GM19023 (cell line): ENCODE data around the gene SH3GL1.
"Not testable (repeated sequence)": the region's sequence is repeated elsewhere in the genome, so short reads cannot be mapped to it uniquely, and the experiment has no call there.

Source experiments
- ATAC-seq: cut with Tn5 transposase; IDR thresholded peaks from one replicate; pipeline ENCODE4 v1.9.1; 2021; ENCODE audit warnings: mild to moderate bottlenecking, moderate library complexity; ENCODE audit not compliant: unreplicated experiment

Gene SH3GL1

DNA sequence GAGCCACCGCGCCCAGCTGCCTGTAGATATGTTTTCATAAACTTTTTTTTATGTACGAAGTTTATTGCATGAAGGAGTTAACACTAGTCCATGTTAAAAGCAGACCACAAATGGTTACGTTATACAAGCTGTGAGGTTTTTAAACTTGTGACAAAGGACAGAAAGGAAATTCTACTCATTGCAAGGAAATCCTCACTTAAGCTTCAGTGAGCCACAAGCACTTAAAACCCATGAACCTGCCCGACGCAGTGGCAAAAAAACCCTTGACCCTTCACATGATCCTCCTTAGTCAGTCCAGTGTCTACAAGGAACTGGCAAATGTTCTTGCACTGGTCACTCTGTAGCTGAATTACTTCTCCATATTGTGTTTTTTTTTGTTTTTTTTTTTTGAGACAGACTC lies 52.8 kb downstream of the SH3GL1 start:
- ATAC-seq, result no peak

- no peak for ATAC-seq
These were observed 54.3 kb downstream of the SH3GL1 start for GRCh38 chr19:4346020-4346383.

DNA sequence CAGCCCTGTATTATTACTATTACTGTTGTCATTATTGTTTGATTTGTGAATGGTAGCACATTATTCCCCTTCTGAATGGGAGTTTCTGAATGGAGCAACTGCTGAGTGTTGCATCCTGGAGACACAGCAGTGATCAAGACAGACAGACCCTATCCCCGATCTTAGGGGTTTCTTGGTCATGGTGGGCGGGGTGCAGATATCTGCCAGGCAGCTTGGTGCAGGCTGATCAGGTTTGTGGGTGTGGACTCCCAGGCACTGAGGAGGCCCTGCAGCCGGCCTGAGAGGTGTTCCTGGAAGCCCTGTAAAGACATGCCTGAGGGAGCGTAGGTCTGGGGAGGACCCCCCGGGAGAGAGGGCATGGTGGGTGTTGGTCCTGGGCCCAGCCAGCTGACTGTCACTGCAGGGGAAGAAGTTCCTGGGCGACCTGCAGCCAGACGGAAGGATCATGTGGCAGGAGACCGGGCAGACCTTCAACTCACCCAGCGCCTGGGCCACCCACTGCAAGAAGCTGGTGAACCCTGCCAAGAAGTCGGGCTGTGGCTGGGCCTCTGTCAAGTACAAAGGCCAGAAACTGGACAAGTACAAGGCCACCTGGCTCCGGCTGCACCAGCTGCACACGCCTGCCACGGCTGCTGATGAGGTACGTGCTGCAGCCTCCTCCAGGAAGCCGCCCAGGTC lies 54.9 kb downstream of the SH3GL1 start:
- no peak for ATAC-seq

GRCh38 chr19:4343370-4344307 lies 56.7 kb downstream of the SH3GL1 start, which contains the start of gene MPND:
Gene MPND, plus strand, starts transcription at chr19:4343562. Its CDS starts 32 bp downstream, at chr19:4343594.
- ATAC-seq, result peak; percentile 53

DNA sequence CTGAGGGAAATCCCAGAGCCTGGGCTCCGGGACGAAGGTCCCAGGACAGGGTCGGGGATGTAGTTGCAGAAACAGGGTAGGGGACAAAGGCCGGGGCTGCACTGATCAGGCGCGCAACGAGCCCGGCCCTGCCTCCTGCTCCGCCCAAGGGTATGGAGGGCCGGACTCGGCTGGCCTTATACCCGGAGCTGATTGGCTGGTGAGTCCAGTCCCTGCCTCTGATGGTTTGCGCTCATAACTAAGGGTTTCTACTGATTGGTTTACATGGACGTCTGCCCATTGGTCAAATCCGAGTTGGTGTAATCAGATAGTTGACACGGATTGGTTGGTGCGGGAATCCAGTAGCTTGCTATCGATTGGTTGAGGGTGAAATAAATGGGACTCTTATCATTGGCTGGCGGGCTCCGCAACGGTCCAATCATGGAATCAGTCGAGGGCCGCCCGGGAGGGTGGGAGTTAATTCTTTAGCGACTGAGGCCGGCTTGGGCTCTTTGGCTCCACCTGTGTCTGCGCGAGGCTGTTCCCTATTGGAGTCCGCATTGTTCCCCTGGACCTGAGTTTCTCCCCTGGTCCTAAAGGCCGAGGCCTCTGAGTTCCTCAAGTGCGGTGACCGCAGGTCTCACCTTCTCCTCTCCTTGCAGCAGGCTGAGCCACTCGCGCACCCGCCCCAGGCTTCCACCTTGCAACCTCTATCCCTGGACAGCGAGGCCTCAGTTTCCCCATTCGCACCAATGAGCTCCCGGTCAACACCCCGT lies 57.6 kb downstream of the SH3GL1 start:
- ATAC-seq, result peak; percentile 85

GRCh38 chr19:4342314-4342614 lies 58.1 kb downstream of the SH3GL1 start:
- no peak for ATAC-seq

- no peak for ATAC-seq
These were observed 61.6 kb downstream of the SH3GL1 start, which contains the start of gene STAP2 for GRCh38 chr19:4338441-4339355. Gene STAP2, minus strand, starts transcription at chr19:4338827. Its CDS starts 74 bp downstream, at chr19:4338753.

DNA sequence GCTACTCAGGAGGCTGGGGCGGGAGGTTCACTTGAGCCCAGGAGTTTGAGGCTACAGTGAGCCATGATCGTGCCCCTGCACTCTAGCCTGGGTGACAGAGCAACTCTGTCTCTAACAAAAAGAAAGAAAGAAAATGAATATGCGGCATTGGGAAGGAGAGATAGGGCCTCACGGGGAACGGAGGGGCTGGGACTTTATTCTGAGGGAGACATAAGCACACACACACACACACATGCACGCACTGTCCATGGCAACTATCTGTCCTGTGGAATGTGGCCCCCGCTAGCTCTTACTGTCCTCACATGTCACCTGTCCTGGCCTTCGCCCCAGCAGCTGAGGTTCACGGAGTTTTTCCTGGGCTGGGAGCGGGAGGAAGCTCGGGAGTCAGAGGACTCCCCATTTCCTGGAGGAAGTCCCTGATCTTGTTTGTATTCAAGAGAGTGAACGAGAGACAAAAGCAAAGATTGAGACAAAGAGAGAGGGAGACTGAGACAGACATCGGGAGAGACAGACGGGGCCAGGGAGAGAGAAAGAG lies 62.4 kb downstream of the SH3GL1 start:
- ATAC-seq, result no peak

DNA sequence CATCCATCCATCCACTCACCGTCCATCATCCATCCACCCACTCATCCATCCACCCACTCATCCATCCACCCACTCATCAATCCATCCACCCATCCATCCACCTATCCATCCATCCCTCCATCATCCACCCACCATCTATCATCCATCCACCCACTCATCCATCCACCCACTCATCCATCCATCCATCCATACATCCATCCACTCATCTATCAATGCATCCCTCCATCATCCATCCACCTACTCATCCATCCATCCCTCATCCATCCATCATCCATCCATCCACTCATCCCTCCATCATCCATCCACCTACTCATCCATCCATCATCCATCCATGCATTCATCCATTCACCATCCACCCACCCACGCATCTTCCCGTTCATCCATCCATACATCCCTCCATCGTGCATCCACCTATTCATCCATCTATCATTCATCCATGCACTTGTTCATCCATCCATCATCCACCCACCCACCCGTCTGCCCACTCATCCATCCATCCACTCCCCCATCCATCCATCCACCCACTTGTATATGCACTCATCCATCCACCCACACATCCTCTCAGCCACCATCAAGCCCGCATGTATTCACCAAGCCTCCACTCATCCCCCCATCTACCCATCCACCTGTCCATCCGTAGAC lies 65.3 kb downstream of the SH3GL1 start:
- no peak for ATAC-seq

DNA sequence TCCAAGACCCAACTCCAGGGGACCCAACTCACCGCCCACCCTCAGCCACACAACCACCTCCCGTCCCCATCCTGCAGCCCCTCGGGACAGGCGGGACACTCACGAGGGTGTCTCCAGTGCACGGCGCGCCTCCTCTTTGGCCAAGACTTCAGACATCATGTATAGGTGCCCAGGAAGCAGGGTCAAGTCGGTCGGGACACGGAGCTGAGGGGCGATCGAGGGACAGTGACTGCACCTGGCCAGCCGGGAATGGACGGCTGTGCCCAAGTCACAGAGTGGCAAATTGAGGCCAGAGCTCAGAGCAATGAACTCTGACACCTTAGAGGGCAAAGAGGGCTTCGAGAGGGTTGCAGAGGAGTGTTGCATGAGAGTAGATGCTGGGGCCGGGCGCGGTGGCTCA lies 70.5 kb downstream of the SH3GL1 start:
- no peak for ATAC-seq

- ATAC-seq, result not testable (repeated sequence)
These were observed 71.2 kb downstream of the SH3GL1 start for GRCh38 chr19:4328991-4329681.

DNA sequence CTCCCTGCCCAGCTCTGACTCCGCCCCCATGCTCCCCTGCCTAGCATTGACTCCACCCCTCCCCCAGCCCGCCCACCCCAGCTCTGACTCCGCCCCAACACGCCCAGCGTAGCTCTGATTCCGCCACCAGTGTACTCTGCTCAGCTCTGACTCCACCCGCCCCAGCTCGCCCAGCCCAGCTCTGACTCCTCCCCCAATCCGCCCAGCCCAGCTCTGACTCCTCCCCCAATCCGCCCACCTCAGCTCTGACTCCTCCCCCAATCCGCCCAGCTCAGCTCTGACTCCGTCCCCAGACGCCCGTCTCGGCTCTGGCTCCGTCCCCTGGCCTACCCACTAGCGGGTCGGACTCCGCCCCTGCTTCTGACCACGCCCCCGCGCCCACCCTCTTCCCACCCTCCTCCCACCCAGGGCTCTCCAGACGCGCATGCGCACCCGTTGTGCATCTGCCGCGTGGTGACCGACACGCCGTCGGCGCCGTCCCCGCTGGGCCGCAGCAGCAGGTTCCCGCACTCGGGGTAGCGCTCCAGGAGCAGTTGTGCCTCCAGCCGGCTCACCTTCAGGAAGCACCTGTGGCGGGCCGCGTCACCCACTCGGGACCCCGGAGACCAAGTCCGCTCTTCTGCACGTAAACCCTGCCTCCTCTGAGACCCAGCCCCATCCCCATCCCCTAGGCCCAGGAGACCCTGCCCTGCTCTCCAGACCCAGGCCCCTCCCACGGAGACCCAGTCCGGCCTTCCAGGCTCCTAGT lies 71.9 kb downstream of the SH3GL1 start:
- ATAC-seq, result peak; percentile 76

GRCh38 chr19:4327877-4328242 lies 72.5 kb downstream of the SH3GL1 start:
- no peak for ATAC-seq

GRCh38 chr19:4327252-4327876 lies 73.0 kb downstream of the SH3GL1 start:
- ATAC-seq, result no peak

GRCh38 chr19:4326837-4327251 lies 73.5 kb downstream of the SH3GL1 start:
- no peak for ATAC-seq

DNA sequence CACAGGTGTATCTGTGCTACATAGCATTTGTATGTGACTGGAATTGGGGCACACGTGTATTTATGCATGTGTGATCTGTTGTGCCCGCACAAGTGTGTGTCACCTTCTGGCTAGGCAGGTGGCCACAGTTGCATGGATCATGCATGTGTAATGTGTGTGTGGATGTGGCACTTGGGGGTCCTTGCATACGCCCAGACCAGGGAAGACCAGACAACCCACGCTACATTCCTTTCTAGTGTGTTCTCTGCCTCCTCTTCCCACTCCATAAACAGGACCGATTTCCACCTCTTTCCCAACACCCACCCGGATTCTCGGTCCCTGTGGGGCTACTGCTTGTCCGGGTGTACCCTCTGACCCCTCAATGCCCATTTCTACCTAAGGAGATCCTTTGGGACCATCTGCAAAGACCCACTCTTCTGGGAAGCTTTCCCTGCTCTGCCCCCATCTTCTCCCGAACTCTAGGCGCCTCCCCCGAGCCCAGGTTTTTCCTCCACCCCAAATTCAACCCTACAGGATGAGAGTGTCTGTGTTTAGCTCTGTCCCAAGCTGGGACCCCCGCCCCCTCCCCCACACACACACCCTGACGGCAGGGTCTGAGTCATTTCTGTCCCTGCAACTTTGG lies 74.0 kb downstream of the SH3GL1 start:
- no peak for ATAC-seq

- ATAC-seq, result no peak
These were observed 76.1 kb downstream of the SH3GL1 start for GRCh38 chr19:4324228-4324627.
